Vagina (tissue), 2 donors: ENCODE results near the gene OR52E8. TPM values are rescaled to one million over a fixed set of nuclear protein-coding genes. Genes with fewer than 3 reads are reported as not detected.
A peak's percentile ranks its signal among the peaks of the same experiment; 100 is the strongest.

Experiments used
- DNase-seq, 2 donors: peaks; one replicate each; pipeline ENCODE4 v3.0.0-alpha.2; 2017; ENCODE audit errors: extremely low spot score in 2 of 2
- H3K27ac ChIP-seq: fragments of 200-600 bp; sonication (generic); one replicate; pipeline ENCODE4 v1.5.1; 2019
- H3K27me3 ChIP-seq: fragments of 200-600 bp; sonication (generic); one replicate; pipeline ENCODE4 v1.5.1; 2019
- H3K36me3 ChIP-seq, 2 donors: fragments of 200-600 bp; sonication (generic); one replicate each; pipeline ENCODE4 v1.5.1; 2017 to 2019
- H3K4me1 ChIP-seq: fragments of 200-600 bp; sonication (generic); one replicate; pipeline ENCODE4 v1.5.1; 2019
- H3K4me3 ChIP-seq, 2 donors: fragments of 200-600 bp; sonication (generic); 1 replicate in 1 of 2; 2 replicates in 1 of 2; pipeline ENCODE4 v1.5.1; 2016 to 2019
- H3K9me3 ChIP-seq: fragments of 200-600 bp; sonication (generic); one replicate; pipeline ENCODE4 v1.5.1; 2019
- CTCF ChIP-seq, 3 experiments: fragments of 450-650 bp in 2 of 3; fragments of 200-600 bp in 1 of 3; sonication (generic) in 1 of 3; IDR thresholded peaks; one replicate each; pipeline ENCODE4 v1.5.1; 2017 to 2019; ENCODE audit warnings: antibody characterized with exemption in 3 of 3, mild to moderate bottlenecking in 2 of 3, moderate library complexity in 2 of 3
- POLR2A ChIP-seq, 2 donors: fragments of 450-650 bp; IDR thresholded peaks; one replicate each; pipeline ENCODE4 v1.6.1; 2017; ENCODE audit warnings: antibody characterized with exemption in 2 of 2, mild to moderate bottlenecking in 2 of 2, moderate library complexity in 2 of 2
- POLR2AphosphoS5 ChIP-seq, 2 donors: sonication (generic); formaldehyde crosslinking; IDR thresholded peaks; one replicate each; pipeline ENCODE4 v1.9.0; 2017; ENCODE audit warnings: antibody characterized with exemption in 2 of 2, mild to moderate bottlenecking in 2 of 2, low read depth in 1 of 2; ENCODE audit not compliant: insufficient read depth in 1 of 2
- intact Hi-C: fragments of 100-400 bp; cut with DNase I; formaldehyde crosslinking; loops from one replicate; pipeline ENCODE4 v1.15.1; 2023
- total RNA-seq: library from RNA; depleted of rRNA; stranded (reverse); fragments of >200 nt; gene quantifications from one replicate; pipeline ENCODE4 v1.2.3, GENCODE V29; 2016

The OR52E8 gene
- total RNA-seq, result not detected

GRCh38 chr11:5857590-5857989, at the start of gene OR52E8:
Gene OR52E8 (minus strand): TSS chr11:5857690. CDS start chr11:5857690, 0 bp downstream.
- TF ChIP-seq POLR2A (IDR thresholded peaks at IDR 0.05) (no peak), CTCF (IDR thresholded peaks at IDR 0.05) (no peak), POLR2AphosphoS5 (IDR thresholded peaks at IDR 0.05; ENCODE audit: insufficient read depth in 1 of 2, low read depth in 1 of 2) (no peak)
- intact Hi-C loops, result no loop called here
- Histone ChIP-seq H3K27me3 (no peaks in the 10 kb centered on the region), H3K9me3 (no peaks in the 10 kb centered on the region), H3K36me3 (no peaks in the 10 kb centered on the region), H3K27ac (no peak within 1 kb of the TSS), H3K4me1 (no peaks in the 10 kb centered on the region), H3K4me3 (no peak within 1 kb of the TSS)
- DNase-seq, result no peak

DNA sequence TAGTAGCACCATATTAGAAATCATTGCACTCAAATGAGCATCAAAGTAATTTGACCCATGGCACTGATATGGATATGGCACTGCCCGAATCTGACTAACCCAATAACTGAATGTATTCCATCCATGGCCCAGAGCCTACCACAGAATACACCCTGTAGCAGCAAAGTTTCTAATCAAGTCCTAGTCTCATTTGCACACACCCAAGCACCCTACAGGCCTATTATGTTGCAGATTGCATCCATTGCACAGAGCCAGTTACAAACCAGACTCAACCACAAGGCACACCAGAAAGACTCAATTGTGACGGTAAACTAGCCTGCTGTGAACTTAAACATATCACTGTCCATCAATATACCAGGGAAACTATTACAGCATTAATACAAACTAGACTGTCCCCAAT, 42.0 kb upstream of the OR52E8 start:
- no peak for TF ChIP-seq CTCF (IDR thresholded peaks at IDR 0.05)
- TF ChIP-seq POLR2AphosphoS5 (IDR thresholded peaks at IDR 0.05; ENCODE audit: insufficient read depth in 1 of 2, low read depth in 1 of 2), result no peak
- no peak for TF ChIP-seq POLR2A (IDR thresholded peaks at IDR 0.05)
- H3K4me3 ChIP-seq, result no peak overlapping the region
- H3K36me3 ChIP-seq, result no peaks in the 10 kb centered on the region
- no peaks in the 10 kb centered on the region for H3K9me3 ChIP-seq
- intact Hi-C loops, result no loop called here
- no peaks in the 10 kb centered on the region for H3K4me1 ChIP-seq
- H3K27me3 ChIP-seq, result no peaks in the 10 kb centered on the region
- DNase-seq, result no peak
- no peak overlapping the region for H3K27ac ChIP-seq

DNA sequence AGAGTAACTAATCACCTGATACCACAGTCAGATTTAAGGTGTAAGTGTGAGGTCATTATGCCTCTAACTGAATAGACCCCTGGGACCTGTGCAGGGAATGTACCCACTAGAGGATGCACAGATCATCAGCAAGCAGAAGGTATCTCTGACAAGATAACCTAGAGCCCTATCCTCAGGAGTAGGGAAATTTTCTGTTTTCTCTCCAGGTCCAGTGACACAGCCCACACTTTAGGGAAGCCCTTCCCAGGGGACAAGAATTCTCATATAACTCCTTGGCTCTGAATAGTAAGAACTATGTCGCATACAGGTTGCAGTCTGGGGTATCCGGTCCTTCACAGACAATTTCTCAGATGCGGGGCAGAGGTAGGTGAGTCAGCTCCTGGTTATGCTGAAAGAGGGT, 35.4 kb upstream of the OR52E8 start, which contains the start of gene OR52E5:
Gene OR52E5 (plus strand): TSS at position 301 of the 400 bp plus-strand sequence. CDS start 7,569 bp downstream, outside the sequence.
- Histone ChIP-seq H3K36me3 (no peaks in the 10 kb centered on the region), H3K27me3 (no peaks in the 10 kb centered on the region), H3K4me1 (no peaks in the 10 kb centered on the region), H3K4me3 (no peak within 1 kb of the TSS), H3K9me3 (no peaks in the 10 kb centered on the region), H3K27ac (no peak within 1 kb of the TSS)
- intact Hi-C loops, result no loop called here
- no peak for DNase-seq
- no peak for TF ChIP-seq CTCF (IDR thresholded peaks at IDR 0.05)
- no peak for TF ChIP-seq POLR2A (IDR thresholded peaks at IDR 0.05)
- no peak for TF ChIP-seq POLR2AphosphoS5 (IDR thresholded peaks at IDR 0.05; ENCODE audit: insufficient read depth in 1 of 2, low read depth in 1 of 2)

GRCh38 chr11:5891216-5891800, 33.8 kb upstream of the OR52E8 start:
- no peaks in the 10 kb centered on the region for H3K9me3 ChIP-seq
- H3K27ac ChIP-seq, result no peak overlapping the region
- no peak overlapping the region for H3K4me3 ChIP-seq
- no peak for DNase-seq
- H3K36me3 ChIP-seq, result no peaks in the 10 kb centered on the region
- H3K27me3 ChIP-seq, result no peaks in the 10 kb centered on the region
- intact Hi-C loops, result no loop called here
- no peaks in the 10 kb centered on the region for H3K4me1 ChIP-seq
- TF ChIP-seq POLR2A (IDR thresholded peaks at IDR 0.05), result no peak
- TF ChIP-seq POLR2AphosphoS5 (IDR thresholded peaks at IDR 0.05; ENCODE audit: insufficient read depth in 1 of 2, low read depth in 1 of 2), result no peak
- TF ChIP-seq CTCF (IDR thresholded peaks at IDR 0.05), result peak in 1 of 3 experiments; percentile 22

DNA sequence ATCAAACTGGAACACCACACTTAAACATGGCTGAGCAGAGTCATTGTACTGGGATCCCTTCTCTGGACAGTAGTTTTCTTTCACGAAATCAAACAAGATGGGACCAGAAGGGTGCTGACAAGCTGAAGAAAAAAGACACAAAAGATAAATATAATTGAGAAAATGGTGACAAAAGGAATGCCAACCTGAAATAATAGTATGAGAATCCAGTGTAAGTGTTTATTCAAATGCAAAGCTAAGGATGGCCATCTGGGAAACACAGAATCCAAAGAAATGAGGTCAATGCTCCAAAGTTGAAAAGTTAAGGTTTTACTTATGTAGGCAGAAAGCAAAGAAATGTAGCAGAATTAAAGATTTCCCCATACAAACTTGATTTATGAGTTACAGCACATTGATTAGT, 30.2 kb upstream of the OR52E8 start:
- Histone ChIP-seq H3K36me3 (no peaks in the 10 kb centered on the region), H3K27ac (no peak overlapping the region), H3K9me3 (no peaks in the 10 kb centered on the region), H3K27me3 (no peaks in the 10 kb centered on the region), H3K4me3 (no peak overlapping the region), H3K4me1 (no peaks in the 10 kb centered on the region)
- no peak for TF ChIP-seq POLR2AphosphoS5 (IDR thresholded peaks at IDR 0.05; ENCODE audit: insufficient read depth in 1 of 2, low read depth in 1 of 2)
- no peak for TF ChIP-seq CTCF (IDR thresholded peaks at IDR 0.05)
- TF ChIP-seq POLR2A (IDR thresholded peaks at IDR 0.05), result no peak
- no peak for DNase-seq
- intact Hi-C loops, result no loop called here
